HG03045 (cell line): ENCODE measurements around the gene C15orf62.
A peak's percentile ranks its signal among the peaks of the same experiment; 100 is the strongest.

Experiments used
- ATAC-seq: cut with Tn5 transposase; IDR thresholded peaks from one replicate; pipeline ENCODE4 v1.9.1; 2021; ENCODE audit warnings: mild to moderate bottlenecking, moderate library complexity; ENCODE audit not compliant: unreplicated experiment

C15orf62 gene, protein sequence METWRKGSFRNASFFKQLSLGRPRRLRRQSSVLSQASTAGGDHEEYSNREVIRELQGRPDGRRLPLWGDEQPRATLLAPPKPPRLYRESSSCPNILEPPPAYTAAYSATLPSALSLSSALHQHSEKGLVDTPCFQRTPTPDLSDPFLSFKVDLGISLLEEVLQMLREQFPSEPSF

DNA sequence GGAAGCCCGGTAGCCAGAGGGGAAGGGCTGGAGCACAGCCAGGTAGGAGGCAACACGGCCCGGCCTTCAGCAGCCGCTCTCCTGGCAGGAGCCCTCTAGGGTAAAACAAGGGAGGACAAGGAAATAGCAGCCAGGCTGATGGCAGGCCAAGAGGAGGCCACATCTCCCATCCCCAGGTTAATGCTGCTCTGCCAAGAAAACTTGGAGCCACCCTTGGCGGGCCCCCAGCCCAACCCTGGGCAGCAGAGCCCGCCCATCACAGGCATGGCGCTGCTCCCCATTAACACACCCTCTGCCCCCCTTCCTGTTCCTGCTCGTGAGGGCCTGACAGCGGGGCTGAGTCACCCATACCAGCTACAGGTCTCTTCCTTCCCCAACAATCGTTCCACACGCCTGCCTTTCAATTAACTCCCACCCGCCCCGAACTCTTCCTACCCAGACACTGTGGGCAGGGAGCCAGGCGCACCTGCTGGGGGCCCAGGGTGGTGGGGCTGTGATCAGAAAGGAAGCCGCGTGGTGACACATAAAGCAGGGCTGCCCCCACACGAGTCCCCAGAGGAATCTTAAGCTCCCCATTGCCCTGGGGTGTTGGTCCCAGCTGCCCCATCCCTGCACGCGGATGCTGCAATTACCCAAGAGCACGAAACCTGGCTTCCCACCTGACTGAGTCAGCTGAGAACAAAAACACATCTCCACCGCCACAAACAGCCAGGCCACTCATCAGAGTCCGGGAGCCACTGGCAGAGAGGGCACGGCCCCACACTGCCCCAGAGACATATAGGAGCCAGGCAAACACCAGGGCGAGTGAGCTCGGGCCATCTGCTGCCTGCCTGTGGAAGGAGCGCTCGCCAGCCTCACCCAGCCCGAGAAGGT is at the start of gene C15orf62:
C15orf62 (plus strand) TSS at position 707 of the 873 bp plus-strand sequence. CDS start 516 bp downstream, outside the sequence.
- ATAC-seq = peak; percentile 26

DNA sequence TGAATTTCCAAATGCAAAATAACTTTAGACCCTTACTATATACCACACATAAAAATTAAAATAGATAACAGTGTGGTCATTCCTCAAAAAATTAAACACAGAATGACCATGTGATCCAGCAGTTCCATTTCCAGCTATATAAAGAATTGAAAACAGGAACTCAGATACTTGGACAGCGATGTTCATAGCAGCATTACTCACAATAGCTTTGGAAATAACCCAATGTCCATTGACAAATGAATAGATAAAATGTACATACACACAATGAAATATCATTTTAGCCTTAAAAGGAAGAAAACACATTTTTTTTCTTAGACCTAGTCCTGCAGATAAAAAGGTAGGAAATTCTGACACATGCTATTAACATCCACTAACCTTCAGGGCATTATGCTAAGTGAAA is 48.1 kb upstream of the C15orf62 start:
- ATAC-seq = no peak

DNA sequence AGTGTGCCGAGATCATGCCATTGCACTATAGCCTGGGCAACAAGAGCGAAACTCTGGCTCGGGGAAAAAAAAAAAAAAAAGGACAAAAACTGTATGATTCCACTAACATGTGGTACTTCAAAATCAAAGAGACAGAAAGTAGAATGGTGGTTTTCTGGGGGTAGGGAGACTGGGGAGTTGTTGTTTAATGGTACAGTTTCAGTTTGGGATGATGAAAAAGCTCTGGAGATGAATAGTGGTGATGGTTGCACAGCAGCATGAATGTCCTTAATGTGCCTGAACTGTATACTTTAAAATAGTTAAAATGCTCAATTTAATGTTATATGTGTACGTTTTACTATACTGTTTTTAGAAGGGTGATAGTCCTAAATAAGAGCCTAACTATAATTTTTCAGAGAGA is 47.4 kb upstream of the C15orf62 start:
- no peak for ATAC-seq

DNA sequence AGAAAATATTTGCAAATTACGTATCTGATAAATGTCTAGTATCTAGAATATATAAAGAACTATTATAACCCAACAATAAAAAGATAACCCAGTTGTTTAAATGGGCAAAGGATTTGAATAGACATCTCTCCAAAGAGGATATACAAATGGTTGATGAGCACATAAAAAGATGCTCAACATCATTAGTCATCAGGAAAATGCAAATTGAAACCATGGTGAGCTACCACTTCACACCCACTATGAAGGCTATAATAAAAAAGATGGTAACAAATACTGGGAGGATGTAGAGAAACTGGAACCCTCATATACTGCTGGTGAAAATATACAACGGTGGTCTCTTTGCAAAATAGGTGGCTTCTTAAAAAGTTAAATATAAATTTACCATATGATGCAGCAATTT is 46.8 kb upstream of the C15orf62 start:
- no peak for ATAC-seq

DNA sequence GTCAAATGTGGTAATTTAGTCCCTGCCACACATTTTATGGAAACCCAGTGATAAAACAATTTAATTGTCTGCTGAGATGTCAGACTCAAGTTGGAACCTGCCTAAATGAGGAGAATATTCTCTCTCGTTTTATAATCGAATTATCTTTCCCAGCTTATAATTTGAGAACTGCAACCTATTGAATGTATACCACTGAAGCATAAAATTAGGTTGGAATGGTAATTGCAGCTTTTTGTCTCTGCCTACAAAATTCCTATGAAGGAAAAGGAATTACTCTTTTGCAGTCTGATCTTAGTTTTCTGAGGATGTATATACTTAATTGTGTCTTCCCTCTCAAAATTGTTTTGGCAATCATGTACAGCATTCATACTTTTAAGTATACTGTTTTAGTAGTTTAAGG is 45.9 kb upstream of the C15orf62 start:
- no peak for ATAC-seq

DNA sequence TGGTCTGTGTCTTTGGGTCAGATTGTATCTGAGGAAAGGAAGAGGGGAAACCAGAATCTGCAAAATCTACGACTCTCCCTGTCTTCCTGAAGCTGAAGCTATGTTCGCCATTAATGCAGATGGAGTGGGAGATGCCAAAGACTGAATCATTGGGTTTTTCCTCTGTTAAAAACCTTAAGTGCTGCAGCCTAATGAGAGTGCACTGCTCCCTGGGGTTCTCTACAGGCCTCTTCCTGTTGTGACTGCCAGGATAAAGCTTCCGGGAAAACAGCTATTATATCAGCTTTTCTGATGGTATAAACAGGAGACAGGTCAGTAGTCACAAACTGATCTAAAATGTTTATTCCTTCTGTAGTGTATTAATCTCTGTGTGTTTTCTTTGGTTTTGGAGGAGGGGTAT is 38.7 kb upstream of the C15orf62 start:
- ATAC-seq = no peak

DNA sequence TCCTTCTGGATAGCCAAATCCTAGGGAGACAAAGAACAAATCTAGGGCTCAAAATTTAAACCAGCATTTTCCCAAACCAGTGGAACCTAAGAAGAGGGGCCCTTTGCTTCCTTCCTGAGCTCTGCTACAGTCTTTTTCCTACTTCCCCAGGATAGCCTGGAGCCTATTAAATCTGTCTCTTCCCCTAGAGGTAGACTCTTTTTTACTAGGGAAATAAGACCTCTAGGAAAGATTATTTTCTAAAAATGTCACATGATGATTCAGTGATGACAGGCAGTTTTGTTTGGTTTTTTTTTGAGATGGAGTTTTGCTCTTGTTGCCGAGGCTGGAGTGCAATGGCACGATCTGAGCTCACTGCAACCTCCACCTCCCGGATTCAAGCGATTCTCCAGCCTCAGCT is 33.2 kb upstream of the C15orf62 start:
- no peak for ATAC-seq

DNA sequence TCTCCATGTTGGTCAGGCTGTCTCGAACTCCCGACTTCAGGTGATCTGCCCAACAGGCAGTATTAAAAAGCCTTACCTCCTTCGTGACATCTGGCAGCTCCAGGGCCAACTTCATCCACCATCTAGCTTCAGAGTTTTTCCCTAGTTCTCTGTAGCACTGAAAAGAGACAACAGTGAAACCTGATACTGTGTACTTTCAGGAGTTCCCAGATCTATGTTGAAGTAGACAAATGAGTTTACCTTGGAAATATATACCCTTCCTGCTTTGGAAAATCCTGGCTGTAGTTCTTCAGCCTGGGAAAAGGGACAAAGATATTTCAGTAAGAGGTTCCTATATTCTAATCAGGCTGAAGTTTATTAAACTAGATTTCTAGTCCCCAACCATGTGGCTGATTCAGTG is 32.7 kb upstream of the C15orf62 start:
- ATAC-seq = no peak

DNA sequence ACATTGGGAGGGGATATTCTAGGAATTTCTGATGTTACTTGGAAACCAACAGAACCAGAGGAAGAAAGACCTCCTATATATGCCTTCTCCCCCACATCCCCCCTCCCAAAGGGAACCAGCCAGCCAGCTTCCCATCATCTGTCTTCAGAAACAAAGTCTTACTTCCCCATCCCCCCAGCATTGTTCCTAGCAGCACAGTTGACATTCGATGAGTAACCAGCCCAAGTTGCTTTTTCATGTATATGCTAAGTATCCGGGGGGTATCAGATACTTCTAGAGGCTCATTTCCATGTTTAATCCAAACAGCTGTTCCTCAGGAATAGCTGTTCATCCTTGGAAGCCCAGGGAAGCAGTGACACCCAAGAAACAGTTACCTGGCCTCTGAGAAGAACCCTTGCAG is 30.7 kb upstream of the C15orf62 start:
- ATAC-seq = no peak

DNA sequence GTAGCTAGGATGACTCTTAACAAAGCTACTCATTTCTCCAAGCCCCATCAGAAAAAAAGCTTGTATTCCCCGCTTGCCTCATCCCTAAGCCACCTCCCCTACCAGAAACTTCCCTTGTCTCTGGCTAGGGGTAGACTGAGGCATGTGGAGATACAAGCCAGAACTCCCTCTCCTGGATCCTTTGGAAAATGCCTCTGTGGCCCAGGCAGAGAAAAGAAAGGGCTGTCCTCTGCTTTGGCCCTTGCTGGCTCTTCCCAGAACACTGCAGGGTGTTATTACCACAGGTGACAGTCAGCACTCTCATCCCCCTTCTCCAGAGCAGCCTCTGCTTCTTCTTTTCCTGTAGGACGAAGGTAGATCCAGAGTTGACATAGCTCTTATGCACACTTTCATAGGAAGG is 29.9 kb upstream of the C15orf62 start:
- ATAC-seq = no peak

DNA sequence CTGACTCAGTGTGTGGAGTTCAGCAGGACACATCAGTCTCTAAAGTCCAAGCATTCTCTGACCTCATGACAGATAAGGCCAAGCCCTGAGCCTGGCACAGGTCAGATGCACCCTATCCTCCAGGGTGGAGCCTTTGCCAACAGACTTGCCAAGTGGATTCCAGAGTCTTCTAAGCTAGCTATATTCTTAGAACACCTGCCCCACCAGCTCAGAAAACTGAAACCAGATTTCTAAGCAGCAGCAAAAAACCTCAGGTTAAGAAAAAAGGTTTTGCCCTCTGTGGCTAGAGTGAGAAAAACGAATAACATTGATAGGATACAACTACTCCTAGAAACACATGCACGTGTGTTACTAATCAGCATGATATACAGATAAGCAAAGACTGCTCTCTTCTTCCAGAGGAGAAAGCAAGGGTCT is 26.3 kb upstream of the C15orf62 start:
- ATAC-seq = no peak

DNA sequence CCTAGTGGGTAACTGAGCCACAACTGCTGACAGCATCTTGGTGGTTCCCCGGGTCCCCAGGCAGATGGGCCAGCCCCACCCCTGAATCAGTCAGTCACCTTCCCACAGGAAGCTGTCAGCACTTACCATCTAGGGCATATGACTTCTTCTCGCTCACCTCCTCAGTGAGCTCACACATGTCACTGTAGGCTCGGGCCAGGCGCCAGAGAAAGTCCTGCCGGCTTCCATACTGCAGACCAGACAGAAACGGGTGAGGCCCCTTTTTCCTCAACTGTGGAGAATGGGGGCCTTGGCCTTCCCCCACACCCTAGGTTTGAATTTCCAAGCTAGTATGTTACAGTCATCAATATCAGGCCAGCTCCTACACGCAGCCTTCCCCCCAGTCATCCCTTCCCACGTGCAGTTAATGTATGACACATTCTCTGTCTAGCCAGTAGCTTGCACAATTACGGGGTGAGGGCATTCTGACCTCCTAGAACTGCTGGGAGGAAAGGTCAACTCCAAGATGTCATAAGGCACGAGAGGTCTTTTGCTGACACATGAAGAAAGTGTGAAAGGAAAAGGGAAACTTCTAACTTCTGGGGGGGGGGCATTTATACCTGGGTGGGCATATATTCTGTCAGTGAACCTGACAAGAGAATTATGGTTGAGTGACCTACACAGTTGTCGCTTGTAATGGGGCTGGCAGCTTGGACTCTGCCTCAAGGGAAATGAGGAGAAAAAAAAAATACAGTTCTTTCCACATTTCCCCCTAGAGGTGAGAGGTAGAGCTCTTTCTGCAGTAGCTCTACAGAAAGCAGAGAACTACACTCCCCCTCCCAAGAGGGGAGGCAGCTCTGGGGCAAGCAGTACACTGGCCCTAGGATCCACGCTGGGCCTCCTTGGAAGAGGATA is 25.6 kb upstream of the C15orf62 start:
- no peak for ATAC-seq

DNA sequence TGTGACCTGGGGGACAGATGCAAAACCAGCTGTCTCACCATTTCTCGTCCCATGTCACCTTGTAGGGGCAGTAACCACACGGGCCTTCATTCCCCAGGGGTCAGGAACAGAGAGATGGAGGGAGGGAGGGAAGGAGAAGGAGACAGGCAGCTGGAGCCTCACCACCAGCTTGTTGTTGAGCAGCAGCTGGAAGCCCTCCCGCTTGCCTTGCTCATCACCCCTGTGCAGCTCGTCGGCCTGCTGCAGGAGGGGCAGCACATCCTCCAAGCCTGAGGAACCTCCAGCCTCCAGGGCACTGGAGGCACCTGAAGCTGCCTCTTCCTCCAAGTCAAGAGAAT is 25.0 kb upstream of the C15orf62 start:
- ATAC-seq = no peak

DNA sequence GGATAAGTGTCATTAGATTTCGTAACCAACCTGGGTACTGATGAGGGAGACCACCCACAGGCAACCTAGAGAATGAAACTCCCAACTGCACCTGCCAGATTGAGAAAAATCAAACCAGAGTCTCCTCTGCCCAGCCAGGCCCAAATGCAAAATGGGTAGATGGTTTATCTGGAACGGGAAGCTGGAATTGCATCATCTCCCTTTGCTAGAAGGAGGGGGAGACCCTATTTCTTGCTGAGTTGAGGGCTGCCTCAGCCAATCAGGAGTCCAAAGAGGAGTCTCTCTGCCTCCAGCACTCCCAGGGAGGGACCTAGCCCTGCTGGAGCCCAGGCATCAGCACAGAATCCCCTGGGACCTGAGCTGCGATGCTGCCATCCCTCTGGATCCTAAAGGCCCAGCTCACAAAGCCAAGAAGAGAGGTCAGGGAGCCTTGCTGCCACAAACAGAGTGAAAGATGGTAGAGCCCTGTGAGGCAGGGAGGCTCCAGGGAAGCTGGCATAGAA is 22.8 kb upstream of the C15orf62 start:
- ATAC-seq = no peak

DNA sequence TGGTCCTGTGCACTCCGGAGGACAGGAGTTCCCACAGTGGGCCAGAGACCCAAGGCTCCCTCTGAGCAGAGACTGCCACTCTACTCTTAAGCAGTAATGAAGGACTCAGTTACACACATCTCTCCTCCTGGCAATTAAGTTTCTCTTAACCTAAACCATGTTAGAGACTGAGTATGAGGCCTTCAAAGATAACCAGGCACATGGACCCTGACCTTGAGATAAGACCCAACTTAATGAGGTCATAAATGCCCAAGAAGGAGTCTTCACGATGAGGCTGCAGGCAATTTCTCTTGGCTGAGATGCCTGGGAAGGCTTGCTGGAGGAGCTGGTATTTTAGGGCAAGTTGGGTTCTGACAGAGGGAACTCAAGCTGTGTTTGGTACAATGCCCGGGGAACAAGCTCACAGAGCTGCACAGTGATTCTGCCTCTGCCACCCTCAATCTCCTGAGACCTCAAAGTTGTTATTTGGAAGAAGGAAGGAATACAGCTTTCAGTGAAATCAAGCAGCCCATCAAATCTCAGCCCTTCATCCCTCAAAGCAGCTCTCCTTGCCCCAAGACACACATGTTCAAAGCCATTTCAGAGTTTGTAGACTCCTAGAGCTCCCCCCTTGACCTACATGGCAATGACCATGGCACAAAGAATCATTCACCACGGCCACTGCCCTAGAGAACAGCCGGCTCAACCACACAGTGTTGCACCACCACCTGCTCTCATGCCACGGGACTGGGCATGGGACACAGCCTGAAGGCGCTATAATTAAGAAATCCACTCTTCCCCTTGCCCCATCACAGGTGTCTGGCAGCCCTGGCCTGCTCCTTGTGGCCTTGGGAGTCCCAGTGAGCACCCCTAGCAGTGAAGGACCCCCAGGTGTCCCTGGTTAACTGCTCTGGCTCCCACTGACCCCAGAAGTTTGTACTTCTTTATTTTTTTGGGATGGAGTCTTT is 21.8 kb upstream of the C15orf62 start:
- no peak for ATAC-seq

DNA sequence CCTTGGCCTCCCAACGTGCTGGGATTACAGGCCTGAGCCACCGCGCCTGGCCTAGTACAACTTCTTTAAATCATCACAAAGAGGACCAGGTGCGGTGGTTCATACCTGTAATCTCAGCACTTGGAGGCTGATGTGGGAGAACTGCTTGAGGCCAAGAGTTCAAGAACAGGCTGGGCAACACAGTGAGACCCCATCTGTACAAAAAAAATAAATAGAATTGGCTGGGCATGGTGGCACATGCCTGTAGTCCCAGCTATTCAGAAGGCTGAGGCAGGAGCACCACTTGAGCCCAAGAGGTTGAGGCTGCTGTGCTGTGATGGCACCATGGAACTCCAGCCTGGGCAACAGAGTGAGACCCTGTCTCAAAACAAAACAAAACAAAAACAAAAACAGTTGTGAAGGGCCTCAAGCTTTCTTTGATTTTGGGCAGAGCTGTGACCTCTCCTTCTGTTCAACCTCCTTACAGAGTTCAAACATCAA is 20.6 kb upstream of the C15orf62 start:
- no peak for ATAC-seq

DNA sequence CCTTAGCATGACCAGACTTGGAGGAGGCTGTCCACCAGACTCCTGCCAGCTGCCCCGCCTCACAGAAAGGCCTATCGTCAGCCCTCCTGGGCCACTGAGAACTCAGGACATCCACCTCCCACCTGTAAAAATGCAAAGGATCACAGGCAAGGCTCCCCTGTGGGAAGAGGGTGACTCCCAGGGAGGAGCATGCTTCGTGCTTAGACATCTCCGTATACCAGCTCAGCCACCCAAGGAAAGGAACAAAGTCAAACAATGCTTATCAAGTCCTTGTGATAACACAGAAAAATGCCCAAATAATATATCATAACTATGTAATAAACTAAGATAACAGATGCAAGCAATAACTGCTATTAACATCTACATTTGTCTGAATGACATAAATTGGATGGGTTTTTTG is 18.9 kb upstream of the C15orf62 start:
- ATAC-seq = no peak

DNA sequence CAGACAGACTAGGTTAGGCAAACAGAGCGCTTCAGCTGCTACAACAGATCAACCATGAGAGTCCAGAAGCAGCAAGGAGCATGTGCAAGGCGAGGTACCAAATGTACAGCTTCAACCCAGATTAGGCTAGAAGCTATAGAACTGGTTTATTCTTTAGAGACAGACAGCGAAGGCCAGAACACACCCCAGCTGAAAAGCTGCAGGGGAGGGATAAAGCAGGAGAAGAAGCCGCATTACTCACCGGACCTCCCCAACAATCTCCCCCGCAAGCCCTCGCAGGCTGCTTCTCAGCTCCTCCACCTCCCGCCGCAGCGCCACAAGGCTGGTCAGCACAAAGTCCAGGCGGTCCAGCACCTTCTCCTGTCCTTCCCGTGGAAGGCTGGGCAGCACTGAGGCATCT is 18.0 kb upstream of the C15orf62 start:
- ATAC-seq = no peak

DNA sequence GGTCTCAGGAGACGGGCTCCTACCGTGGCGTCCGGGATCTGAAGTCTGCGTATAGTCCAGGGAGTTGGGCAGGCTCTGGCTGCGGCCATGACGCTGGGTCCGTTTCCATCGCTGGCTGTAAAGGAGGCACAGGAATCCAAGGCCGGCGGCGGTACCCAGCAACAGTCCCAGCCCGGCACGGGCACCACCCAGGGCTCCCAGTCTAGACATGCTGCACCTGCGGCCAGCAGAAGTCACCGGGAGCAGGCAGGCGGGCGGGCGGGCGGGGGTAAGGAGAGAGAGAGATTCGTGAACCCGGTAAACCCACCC is 15.3 kb upstream of the C15orf62 start:
- no peak for ATAC-seq
